IgD-negative memory B cell (primary cell): ENCODE results near the gene PNMA8A. TPM values are rescaled to one million over a fixed set of nuclear protein-coding genes. Genes with fewer than 3 reads are reported as not detected.
"Not testable (repeated sequence)": the region's sequence is repeated elsewhere in the genome, so short reads cannot be mapped to it uniquely, and the experiment has no call there.

Experiments used
- H3K27ac Mint-ChIP-seq, 3 donors: one replicate each; pipeline ENCODE4 v1.8.0; 2020 to 2022; ENCODE audit warnings: mild to moderate bottlenecking in 3 of 3, mixed read lengths in 3 of 3, moderate library complexity in 1 of 3
- H3K27me3 Mint-ChIP-seq: one replicate; pipeline ENCODE4 v1.8.0; 2021; ENCODE audit warnings: mixed read lengths
- H3K36me3 Mint-ChIP-seq: one replicate; pipeline ENCODE4 v1.8.0; 2020; ENCODE audit warnings: mild to moderate bottlenecking, mixed read lengths
- H3K4me1 Mint-ChIP-seq, 3 donors: one replicate each; pipeline ENCODE4 v1.8.0; 2020 to 2022; ENCODE audit warnings: mixed read lengths in 3 of 3, mild to moderate bottlenecking in 1 of 3
- H3K4me3 Mint-ChIP-seq, 4 donors: one replicate each; pipeline ENCODE4 v1.8.0; 2020 to 2022; ENCODE audit warnings: mild to moderate bottlenecking in 4 of 4, mixed read lengths in 4 of 4, moderate library complexity in 3 of 4
- H3K9me3 Mint-ChIP-seq, 3 donors: one replicate each; pipeline ENCODE4 v1.8.0; 2020 to 2021; ENCODE audit warnings: mixed read lengths in 3 of 3, mild to moderate bottlenecking in 1 of 3
- polyA plus RNA-seq: library from polyadenylated mRNA; unstranded; fragments of 300-500 nt; fragmentation: Illumina TruSeq; gene quantifications from one replicate; pipeline ENCODE4 v1.2.3, GENCODE V29; 2021

Gene PNMA8A
- not detected for polyA plus RNA-seq

- peaks cover 39% of the 10 kb centered on the region for H3K27me3 Mint-ChIP-seq
- H3K4me1 Mint-ChIP-seq, result peaks cover 5 to 9% (median 7%) of the 10 kb centered on the region in 3 donors
- no peaks in the 10 kb centered on the region for H3K36me3 Mint-ChIP-seq
- peaks cover 0 to 8% (median 0%) of the 10 kb centered on the region in 3 donors for H3K9me3 Mint-ChIP-seq
- H3K4me3 Mint-ChIP-seq, result peak within 1 kb of the TSS in 1 of 4 donors; percentile 30
- H3K27ac Mint-ChIP-seq, result no peak within 1 kb of the TSS
These were observed at the start of gene PNMA8A for GRCh38 chr19:46471116-46471733. Gene PNMA8A (minus strand): TSS chr19:46471563. CDS start chr19:46471035, 528 bp downstream.

GRCh38 chr19:46520616-46521015 lies 49.3 kb upstream of the PNMA8A start:
- Mint-ChIP-seq H3K9me3 (peaks cover 0 to 4% (median 1%) of the 10 kb centered on the region in 3 donors), H3K4me3 (no peak overlapping the region), H3K27me3 (no peaks in the 10 kb centered on the region), H3K27ac (no peak overlapping the region), H3K36me3 (peaks cover 4% of the 10 kb centered on the region), H3K4me1 (peaks cover 5 to 14% (median 10%) of the 10 kb centered on the region in 3 donors)

GRCh38 chr19:46517471-46517870 lies 46.1 kb upstream of the PNMA8A start:
- no peak overlapping the region for H3K27ac Mint-ChIP-seq
- no peak overlapping the region for H3K4me3 Mint-ChIP-seq
- H3K9me3 Mint-ChIP-seq, result no peaks in the 10 kb centered on the region
- H3K27me3 Mint-ChIP-seq, result peaks cover 9% of the 10 kb centered on the region
- H3K4me1 Mint-ChIP-seq, result peaks cover 0 to 8% (median 5%) of the 10 kb centered on the region in 3 donors
- H3K36me3 Mint-ChIP-seq, result no peaks in the 10 kb centered on the region

- H3K9me3 Mint-ChIP-seq, result peaks cover under 1 to 7% (median under 1%) of the 10 kb centered on the region in 3 donors
- peaks cover 2% of the 10 kb centered on the region for H3K36me3 Mint-ChIP-seq
- H3K4me3 Mint-ChIP-seq, result no peak overlapping the region
- no peak overlapping the region for H3K27ac Mint-ChIP-seq
- H3K4me1 Mint-ChIP-seq, result peaks cover 0 to 5% (median 4%) of the 10 kb centered on the region in 3 donors
- peaks cover 10% of the 10 kb centered on the region for H3K27me3 Mint-ChIP-seq
These were observed 44.6 kb upstream of the PNMA8A start for GRCh38 chr19:46515879-46516350.

GRCh38 chr19:46515290-46515609 lies 43.9 kb upstream of the PNMA8A start:
- peaks cover 2 to 8% (median 2%) of the 10 kb centered on the region in 3 donors for H3K9me3 Mint-ChIP-seq
- no peak overlapping the region for H3K27ac Mint-ChIP-seq
- peaks cover 11% of the 10 kb centered on the region for H3K27me3 Mint-ChIP-seq
- H3K4me1 Mint-ChIP-seq, result peaks cover 0 to 5% (median 4%) of the 10 kb centered on the region in 3 donors
- H3K4me3 Mint-ChIP-seq, result peak overlapping the region in 1 of 4 donors; percentile 74
- peaks cover 3% of the 10 kb centered on the region for H3K36me3 Mint-ChIP-seq

GRCh38 chr19:46514589-46515289 lies 43.4 kb upstream of the PNMA8A start:
- Mint-ChIP-seq H3K36me3 (peaks cover 3% of the 10 kb centered on the region), H3K27me3 (peaks cover 11% of the 10 kb centered on the region), H3K9me3 (peaks cover 2 to 8% (median 2%) of the 10 kb centered on the region in 3 donors), H3K27ac (no peak overlapping the region), H3K4me3 (no peak overlapping the region), H3K4me1 (peaks cover 0 to 1% (median 1%) of the 10 kb centered on the region in 3 donors)

GRCh38 chr19:46513461-46514236 lies 42.3 kb upstream of the PNMA8A start:
- Mint-ChIP-seq H3K4me3 (no peak overlapping the region), H3K9me3 (peaks cover 2 to 8% (median 2%) of the 10 kb centered on the region in 3 donors), H3K36me3 (peaks cover 3% of the 10 kb centered on the region), H3K4me1 (peaks cover 0 to 1% (median 1%) of the 10 kb centered on the region in 3 donors), H3K27me3 (peaks cover 19% of the 10 kb centered on the region), H3K27ac (no peak overlapping the region)

- peaks cover 2 to 8% (median 4%) of the 10 kb centered on the region in 3 donors for H3K9me3 Mint-ChIP-seq
- H3K4me3 Mint-ChIP-seq, result no peak overlapping the region
- peaks cover 0 to 1% (median 0%) of the 10 kb centered on the region in 3 donors for H3K4me1 Mint-ChIP-seq
- peaks cover 3% of the 10 kb centered on the region for H3K36me3 Mint-ChIP-seq
- no peak overlapping the region for H3K27ac Mint-ChIP-seq
- peaks cover 31% of the 10 kb centered on the region for H3K27me3 Mint-ChIP-seq
These were observed 39.9 kb upstream of the PNMA8A start for GRCh38 chr19:46511237-46511636.

- Mint-ChIP-seq H3K27me3 (peaks cover 29% of the 10 kb centered on the region), H3K4me1 (no peaks in the 10 kb centered on the region), H3K4me3 (no peak overlapping the region), H3K9me3 (peaks cover 2 to 8% (median 4%) of the 10 kb centered on the region in 3 donors), H3K27ac (peak overlapping the region in 1 of 3 donors; percentile 12), H3K36me3 (peaks cover 3% of the 10 kb centered on the region)
These were observed 36.8 kb upstream of the PNMA8A start for GRCh38 chr19:46508206-46508605.

GRCh38 chr19:46503848-46504453 lies 32.6 kb upstream of the PNMA8A start:
- Mint-ChIP-seq H3K27me3 (peaks cover 31% of the 10 kb centered on the region), H3K4me3 (no peak overlapping the region), H3K27ac (no peak overlapping the region), H3K4me1 (peaks cover 0 to 3% (median 0%) of the 10 kb centered on the region in 3 donors), H3K9me3 (peaks cover 0 to 2% (median 0%) of the 10 kb centered on the region in 3 donors), H3K36me3 (peaks cover 2% of the 10 kb centered on the region)

GRCh38 chr19:46502891-46503290 lies 31.5 kb upstream of the PNMA8A start:
- Mint-ChIP-seq H3K27me3 (peaks cover 23% of the 10 kb centered on the region), H3K9me3 (peaks cover 0 to 2% (median 0%) of the 10 kb centered on the region in 3 donors), H3K36me3 (peaks cover 2% of the 10 kb centered on the region), H3K4me1 (peaks cover 0 to 4% (median 0%) of the 10 kb centered on the region in 3 donors), H3K4me3 (no peak overlapping the region), H3K27ac (no peak overlapping the region)

- Mint-ChIP-seq H3K27me3 (peaks cover 20% of the 10 kb centered on the region), H3K27ac (peak overlapping the region in 1 of 3 donors; percentile 11)
These were observed 28.3 kb upstream of the PNMA8A start for GRCh38 chr19:46499692-46500091.

GRCh38 chr19:46497773-46498172 lies 26.4 kb upstream of the PNMA8A start:
- H3K9me3 Mint-ChIP-seq, result no peaks in the 10 kb centered on the region
- H3K27me3 Mint-ChIP-seq, result peaks cover 29% of the 10 kb centered on the region
- H3K4me1 Mint-ChIP-seq, result peaks cover 0 to 5% (median 3%) of the 10 kb centered on the region in 3 donors
- peak overlapping the region in 1 of 3 donors; percentile 11 for H3K27ac Mint-ChIP-seq
- no peak overlapping the region for H3K4me3 Mint-ChIP-seq
- H3K36me3 Mint-ChIP-seq, result peaks cover 2% of the 10 kb centered on the region

More at GRCh38 chr19:46499692-46500091, 28.3 kb upstream of the PNMA8A start:
- Mint-ChIP-seq H3K9me3 (no peaks in the 10 kb centered on the region), H3K4me3 (no peak overlapping the region), H3K4me1 (peaks cover 0 to 4% (median 1%) of the 10 kb centered on the region in 3 donors), H3K36me3 (peaks cover 2% of the 10 kb centered on the region)

GRCh38 chr19:46496886-46497285 lies 25.5 kb upstream of the PNMA8A start:
- H3K36me3 Mint-ChIP-seq, H3K4me1 Mint-ChIP-seq, H3K9me3 Mint-ChIP-seq, H3K4me3 Mint-ChIP-seq, H3K27ac Mint-ChIP-seq: not testable (repeated sequence)
- H3K27me3 Mint-ChIP-seq, result peaks cover 30% of the 10 kb centered on the region
